Fibroblast of pulmonary artery (primary cell): ENCODE results near the gene PLXNA4.

ENCODE experiments used
- DNase-seq: peaks from one replicate; pipeline ENCODE4 v3.0.0-alpha.2; 2010; ENCODE audit warnings: low read depth
- H3K4me3 ChIP-seq: replicated peaks from 2 replicates; pipeline ENCODE4 v1.5.1; 2011; ENCODE audit warnings: low read depth, mild to moderate bottlenecking, control low read depth, low read length, moderate library complexity
- TF ChIP-seq, protein P1 (sequence below): IDR thresholded peaks from 2 replicates; pipeline ENCODE4 v1.5.1; 2011; ENCODE audit warnings: mild to moderate bottlenecking, control low read depth, low read length, inconsistent platforms; ENCODE audit errors: missing control alignments

Gene PLXNA4

DNA sequence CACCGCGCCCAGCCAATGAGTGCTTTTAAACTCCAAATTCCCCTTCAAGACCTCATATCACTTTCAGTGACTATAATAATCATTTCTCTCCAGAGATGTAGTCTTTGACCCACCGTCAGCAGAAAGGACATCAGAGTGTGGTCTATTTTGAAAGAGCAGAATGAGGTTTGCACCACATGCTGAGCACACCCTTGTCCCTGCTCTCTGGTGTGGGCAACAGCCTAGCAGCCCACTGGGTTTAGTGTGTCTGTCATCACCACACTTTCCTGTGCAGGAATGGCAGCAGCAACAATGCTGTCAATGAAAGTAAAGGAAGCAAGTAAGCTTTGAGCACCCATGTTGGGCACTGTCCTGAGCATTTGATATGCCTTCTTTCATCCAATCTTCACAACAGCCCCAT is 122.4 kb downstream of the PLXNA4 start:
- TF ChIP-seq, protein P1, sequence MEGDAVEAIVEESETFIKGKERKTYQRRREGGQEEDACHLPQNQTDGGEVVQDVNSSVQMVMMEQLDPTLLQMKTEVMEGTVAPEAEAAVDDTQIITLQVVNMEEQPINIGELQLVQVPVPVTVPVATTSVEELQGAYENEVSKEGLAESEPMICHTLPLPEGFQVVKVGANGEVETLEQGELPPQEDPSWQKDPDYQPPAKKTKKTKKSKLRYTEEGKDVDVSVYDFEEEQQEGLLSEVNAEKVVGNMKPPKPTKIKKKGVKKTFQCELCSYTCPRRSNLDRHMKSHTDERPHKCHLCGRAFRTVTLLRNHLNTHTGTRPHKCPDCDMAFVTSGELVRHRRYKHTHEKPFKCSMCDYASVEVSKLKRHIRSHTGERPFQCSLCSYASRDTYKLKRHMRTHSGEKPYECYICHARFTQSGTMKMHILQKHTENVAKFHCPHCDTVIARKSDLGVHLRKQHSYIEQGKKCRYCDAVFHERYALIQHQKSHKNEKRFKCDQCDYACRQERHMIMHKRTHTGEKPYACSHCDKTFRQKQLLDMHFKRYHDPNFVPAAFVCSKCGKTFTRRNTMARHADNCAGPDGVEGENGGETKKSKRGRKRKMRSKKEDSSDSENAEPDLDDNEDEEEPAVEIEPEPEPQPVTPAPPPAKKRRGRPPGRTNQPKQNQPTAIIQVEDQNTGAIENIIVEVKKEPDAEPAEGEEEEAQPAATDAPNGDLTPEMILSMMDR: no peak
- H3K4me3 ChIP-seq: no peak overlapping the region

DNA sequence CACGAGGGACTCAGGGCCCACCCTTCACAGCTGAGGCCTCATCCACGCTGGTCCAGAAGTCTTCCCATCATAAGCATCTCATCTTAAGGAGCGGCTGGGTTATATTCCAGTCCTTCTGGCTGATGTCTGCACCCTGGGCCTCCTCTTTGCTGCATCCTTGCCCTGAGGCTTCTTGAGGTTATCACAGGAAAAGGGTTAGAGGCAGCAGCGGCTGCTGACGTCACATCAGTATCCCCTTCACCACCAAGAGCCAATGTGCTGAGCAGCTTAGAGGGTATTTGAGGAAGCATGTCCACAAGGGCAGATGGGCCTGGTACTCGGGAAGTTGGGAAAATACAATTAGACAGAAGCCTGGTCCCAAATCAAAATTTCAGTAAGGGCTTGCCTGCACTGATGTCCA is 125.1 kb downstream of the PLXNA4 start:
- DNase-seq: no peak
- no peak overlapping the region for H3K4me3 ChIP-seq
- TF ChIP-seq, protein P1: no peak

More for the DNA sequence above, 122.4 kb downstream of the PLXNA4 start:
- DNase-seq: no peak

DNA sequence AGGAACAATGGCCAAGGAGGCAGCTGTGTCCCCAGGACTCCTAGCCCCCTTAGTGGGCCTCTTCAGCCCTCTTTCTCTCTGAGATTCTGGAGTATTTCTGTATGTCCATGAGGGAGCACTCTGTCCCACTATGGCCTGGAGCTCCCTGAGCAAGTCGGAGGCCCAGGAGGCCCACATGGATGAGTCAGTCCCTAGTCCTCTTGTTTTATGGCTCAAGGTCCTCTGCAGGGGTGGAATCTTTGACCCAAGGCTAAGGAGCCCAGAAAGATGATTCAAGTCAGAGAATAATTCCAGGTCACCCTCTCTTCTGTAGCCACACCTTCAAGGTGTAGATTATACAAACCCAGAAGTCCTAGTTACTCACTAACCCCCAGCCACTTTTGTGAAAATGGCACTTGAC is 125.6 kb downstream of the PLXNA4 start:
- DNase-seq: no peak
- H3K4me3 ChIP-seq: no peak overlapping the region
- TF ChIP-seq, protein P1: no peak

DNA sequence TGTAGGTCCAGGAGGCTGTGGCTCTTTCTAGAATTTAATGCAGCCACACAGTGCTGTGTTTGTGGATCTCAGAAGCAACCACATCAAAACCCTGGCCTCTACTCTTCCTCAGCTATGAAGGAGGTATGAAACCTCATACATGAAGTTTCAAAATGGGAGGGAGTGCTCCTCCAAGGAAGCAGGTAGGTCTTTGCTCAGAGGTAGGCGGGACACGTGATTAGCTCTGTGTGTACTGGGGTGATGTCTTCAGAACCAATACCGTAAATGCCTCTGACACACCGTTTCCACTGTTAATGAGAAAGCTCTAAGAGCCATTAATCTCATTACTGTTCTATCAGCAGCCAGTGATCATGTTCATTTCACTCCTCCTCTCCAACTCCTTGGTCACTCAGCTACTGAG is 126.1 kb downstream of the PLXNA4 start:
- DNase-seq: no peak
- TF ChIP-seq, protein P1: no peak

DNA sequence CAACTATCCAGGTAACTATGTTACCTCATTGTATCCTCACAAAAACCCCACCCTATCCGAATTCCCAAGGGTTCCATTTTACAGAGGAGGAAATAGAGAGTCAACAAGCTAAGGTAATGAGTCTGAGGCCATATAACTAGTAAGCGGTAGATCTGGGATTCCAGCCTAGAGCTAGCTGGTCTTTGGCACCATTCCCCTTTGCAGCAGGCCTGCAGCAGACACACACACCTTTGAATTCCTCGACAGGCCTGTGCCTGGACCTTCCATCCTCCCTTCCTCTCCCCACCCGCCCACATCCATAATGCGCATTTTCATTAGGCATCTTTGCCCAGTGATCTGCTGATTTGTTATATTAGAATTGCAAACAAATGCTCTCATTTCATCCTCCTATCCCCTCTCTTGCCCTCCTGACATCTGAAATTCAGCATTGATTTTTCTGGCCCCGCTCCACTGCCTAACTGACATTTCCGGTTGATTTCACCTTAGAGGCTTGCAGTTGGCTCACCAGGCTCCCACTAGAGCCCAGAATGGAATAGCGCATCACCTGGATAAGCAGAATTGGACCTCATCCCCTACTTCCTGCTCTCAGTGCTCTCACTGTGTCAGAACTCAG is 129.5 kb downstream of the PLXNA4 start:
- TF ChIP-seq, protein P1: no peak
- no peak overlapping the region for H3K4me3 ChIP-seq
- no peak for DNase-seq

More for the DNA sequence above, 126.1 kb downstream of the PLXNA4 start:
- H3K4me3 ChIP-seq: no peak overlapping the region

DNA sequence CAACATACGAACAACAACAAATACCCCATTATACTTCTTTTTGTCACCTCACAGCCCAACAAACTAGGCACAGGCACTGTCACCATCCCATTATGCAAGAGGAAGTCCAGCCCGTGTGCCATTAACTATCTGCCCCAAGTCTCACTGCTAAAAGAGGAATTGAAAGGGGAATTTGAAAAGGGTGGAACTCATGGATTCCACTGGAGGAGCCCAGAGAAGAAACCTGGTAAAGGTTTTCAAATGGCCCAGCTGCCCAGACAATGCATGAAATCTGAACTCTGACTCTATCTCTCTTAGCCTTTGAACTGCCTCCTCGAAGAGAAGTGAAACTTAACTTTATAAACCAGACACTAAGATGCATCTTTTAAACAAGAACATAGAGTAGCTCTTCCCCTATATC is 130.0 kb downstream of the PLXNA4 start:
- no peak for DNase-seq
- TF ChIP-seq, protein P1: no peak

More for the DNA sequence above, 130.0 kb downstream of the PLXNA4 start:
- H3K4me3 ChIP-seq: no peak overlapping the region
